NCI-H774 (cell line): ENCODE results near the gene KRT80.

Experiments
- DNase-seq: peaks from one replicate; lab custom pipeline; 2025; lab: John Stamatoyannopoulos, UW

Gene KRT80

DNA sequence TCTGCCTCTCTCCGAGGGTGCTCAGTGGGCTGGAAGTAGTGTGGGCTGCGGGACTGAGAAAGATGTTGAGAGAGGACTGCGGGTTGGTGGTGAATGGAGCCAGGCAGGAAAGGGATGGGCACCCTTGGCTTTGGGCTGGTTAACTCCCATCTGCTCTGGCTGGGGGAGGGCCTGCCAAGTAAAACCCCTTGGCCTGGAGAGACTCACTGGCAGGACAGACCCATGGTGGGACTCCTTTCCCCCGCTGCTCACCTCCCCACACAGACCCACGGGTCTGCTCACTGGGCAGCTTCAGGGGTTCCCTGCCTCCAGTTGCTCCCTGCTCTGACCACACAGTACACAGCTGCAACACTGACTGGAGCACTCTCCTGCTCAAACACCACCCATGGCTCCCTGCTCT lies 54.1 kb downstream of the KRT80 start:
- no peak for DNase-seq

DNA sequence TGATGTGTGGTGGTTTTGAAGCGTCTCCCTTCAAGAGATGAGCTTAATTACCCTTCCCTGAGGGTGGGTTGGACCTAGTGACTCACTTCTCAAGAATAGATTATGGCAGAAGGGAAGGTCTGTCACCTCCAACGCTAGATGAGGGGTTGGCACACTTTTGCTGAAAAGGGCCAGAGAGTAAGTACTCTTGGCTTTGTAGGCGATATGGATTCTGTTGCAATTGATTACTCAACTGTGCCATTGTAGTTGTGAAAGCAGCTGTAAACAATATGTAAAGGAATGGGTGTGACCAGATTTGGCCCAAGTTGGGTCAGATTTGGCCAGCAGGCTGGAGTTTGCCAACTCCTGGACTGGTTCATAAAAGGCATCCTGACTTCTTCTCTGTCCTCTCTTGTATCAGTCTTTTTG lies 59.1 kb downstream of the KRT80 start:
- DNase-seq: no peak

- DNase-seq: peak; percentile 55
These were observed 61.1 kb downstream of the KRT80 start for GRCh38 chr12:52130711-52131110.

GRCh38 chr12:52127683-52128450 lies 63.9 kb downstream of the KRT80 start:
- no peak for DNase-seq

GRCh38 chr12:52126605-52127578 lies 64.9 kb downstream of the KRT80 start:
- DNase-seq: no peak

GRCh38 chr12:52126050-52126604 lies 65.7 kb downstream of the KRT80 start:
- no peak for DNase-seq

GRCh38 chr12:52125476-52125900 lies 66.3 kb downstream of the KRT80 start:
- no peak for DNase-seq

DNA sequence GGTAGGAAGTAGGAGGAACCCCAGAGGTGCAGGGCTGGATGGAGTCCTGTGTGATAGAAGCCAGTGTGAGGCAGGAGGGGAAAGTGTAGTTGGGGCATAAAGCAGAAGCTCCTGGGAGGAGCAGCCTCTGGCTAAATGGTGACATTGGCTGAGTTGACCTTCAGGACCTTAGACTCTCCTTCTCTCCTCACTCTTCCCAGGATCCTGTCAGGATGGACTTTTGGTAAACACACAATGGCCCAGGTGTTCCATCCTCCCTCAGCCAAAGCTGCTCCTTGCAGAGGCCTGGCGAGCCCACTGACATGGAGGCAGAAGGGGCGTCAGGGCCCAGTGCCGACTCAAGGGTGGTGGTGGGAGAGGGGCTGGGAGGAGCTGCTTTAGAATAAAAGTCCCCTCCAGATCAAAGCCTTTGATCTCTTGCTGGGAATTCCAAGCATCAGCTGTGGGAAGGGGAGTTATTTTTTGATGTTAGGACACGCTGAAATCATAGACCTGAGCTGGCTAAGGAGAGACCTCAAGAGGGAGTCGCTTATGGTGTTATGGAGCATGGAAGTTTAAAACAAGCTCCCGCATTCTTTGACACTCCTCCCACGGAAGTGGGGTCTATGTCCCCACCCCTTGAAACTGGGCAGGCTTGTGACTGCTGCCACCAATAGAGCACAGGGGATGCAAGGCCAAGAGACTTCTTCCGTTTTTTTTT lies 68.2 kb downstream of the KRT80 start:
- DNase-seq: no peak

DNA sequence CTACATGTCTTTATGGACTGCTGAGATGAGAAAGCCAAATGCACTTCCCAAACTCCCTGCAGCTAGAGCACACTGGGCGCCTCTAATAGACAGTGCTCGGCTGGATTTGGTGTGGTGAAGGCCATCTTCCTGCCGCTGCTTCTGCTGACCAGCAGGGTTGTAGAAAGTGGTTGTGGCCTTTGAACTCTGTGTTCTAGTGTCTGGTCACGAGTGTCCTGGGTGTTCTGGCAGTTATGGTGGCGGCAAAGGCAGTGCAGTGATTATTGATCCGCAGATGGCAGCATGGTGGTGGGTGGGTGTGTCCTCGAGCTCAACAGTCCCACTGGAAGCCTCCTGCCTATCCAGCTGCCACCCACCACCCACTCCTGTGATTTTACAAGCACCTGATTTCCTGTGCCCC lies 68.9 kb downstream of the KRT80 start:
- no peak for DNase-seq

GRCh38 chr12:52122540-52122871 lies 69.3 kb downstream of the KRT80 start:
- DNase-seq: no peak

- DNase-seq: peak; percentile 58
These were observed 69.8 kb downstream of the KRT80 start for GRCh38 chr12:52121824-52122539.

GRCh38 chr12:52120951-52121823 lies 70.6 kb downstream of the KRT80 start:
- no peak for DNase-seq

- peak; percentile 43 for DNase-seq
These were observed 72.2 kb downstream of the KRT80 start for GRCh38 chr12:52119398-52120254.
